ENCODE results near the gene CABCOCO1.

The CABCOCO1 gene

GRCh38 chr10:61792097-61792716 lies 129.5 kb downstream of the CABCOCO1 start:
- DNase-seq = no peak

- no peak for DNase-seq
Measured at GRCh38 chr10:61792921-61793320, 130.2 kb downstream of the CABCOCO1 start.

GRCh38 chr10:61793760-61794703 lies 131.3 kb downstream of the CABCOCO1 start:
- DNase-seq = no peak

GRCh38 chr10:61795147-61795546 lies 132.4 kb downstream of the CABCOCO1 start:
- DNase-seq = no peak

- DNase-seq = no peak
Measured at GRCh38 chr10:61795551-61795950, 132.8 kb downstream of the CABCOCO1 start.

- no peak for DNase-seq
Measured at GRCh38 chr10:61796785-61797184, 134.1 kb downstream of the CABCOCO1 start.

GRCh38 chr10:61797304-61798153 lies 134.8 kb downstream of the CABCOCO1 start:
- no peak for DNase-seq

GRCh38 chr10:61798713-61799112 lies 136.0 kb downstream of the CABCOCO1 start:
- no peak for DNase-seq

- DNase-seq = no peak
Measured at GRCh38 chr10:61801484-61801883, 138.8 kb downstream of the CABCOCO1 start.

- DNase-seq = no peak
Measured at GRCh38 chr10:61803269-61803668, 140.5 kb downstream of the CABCOCO1 start.

- DNase-seq = no peak
Measured at GRCh38 chr10:61804414-61804813, 141.7 kb downstream of the CABCOCO1 start.

- DNase-seq = no peak
Measured at GRCh38 chr10:61805091-61805490, 142.4 kb downstream of the CABCOCO1 start.

GRCh38 chr10:61810263-61810662 lies 147.5 kb downstream of the CABCOCO1 start:
- no peak for DNase-seq

- DNase-seq = no peak
Measured at GRCh38 chr10:61812052-61812721, 149.5 kb downstream of the CABCOCO1 start.

- DNase-seq = no peak
Measured at GRCh38 chr10:61812920-61813319, 150.2 kb downstream of the CABCOCO1 start.

- DNase-seq = no peak
Measured at GRCh38 chr10:61814160-61814559, 151.4 kb downstream of the CABCOCO1 start.

GRCh38 chr10:61815496-61815895 lies 152.8 kb downstream of the CABCOCO1 start:
- DNase-seq = no peak

Measured in activated naive CD4-positive, alpha-beta T cell (primary cell).